Neural cell (in vitro differentiated cells): ENCODE results near the gene TTC23. TPM values are rescaled to one million over a fixed set of nuclear protein-coding genes. Genes with fewer than 3 reads are reported as not detected.

ENCODE experiments used
- H2AFZ ChIP-seq: fragments of 200-600, 300-800 bp; sonication (generic), shearing (Covaris generic); 2 replicates; pipeline ENCODE4 v1.6.0; 2014; ENCODE audit warnings: low read depth, mild to moderate bottlenecking, antibody characterized with exemption, low read length, moderate library complexity
- H3F3A ChIP-seq: fragments of 200-600 bp; shearing (Covaris generic); 2 replicates; pipeline ENCODE4 v1.6.1; 2016; ENCODE audit warnings: mild to moderate bottlenecking, moderate library complexity, mixed read lengths, antibody characterized with exemption, low read length; ENCODE audit not compliant: insufficient read depth, poor library complexity, severe bottlenecking
- H3K27ac ChIP-seq: fragments of 200-600, 300-800 bp; sonication (generic), shearing (Covaris generic); 2 replicates; pipeline ENCODE4 v1.5.1; 2014; ENCODE audit warnings: mild to moderate bottlenecking, low read length, moderate library complexity
- H3K27me3 ChIP-seq: fragments of 300-800, 200-600 bp; sonication (generic), shearing (Covaris generic); 2 replicates; pipeline ENCODE4 v1.6.0; 2014; ENCODE audit warnings: mild to moderate bottlenecking, low read depth, low read length, moderate library complexity; ENCODE audit not compliant: insufficient read depth
- H3K36me3 ChIP-seq: fragments of 300-800, 200-600 bp; sonication (generic), shearing (Covaris generic); 2 replicates; pipeline ENCODE4 v1.5.1; 2014; ENCODE audit warnings: mild to moderate bottlenecking, antibody characterized with exemption, low read length, moderate library complexity; ENCODE audit not compliant: insufficient read depth
- H3K4me2 ChIP-seq: fragments of 300-800, 200-600 bp; sonication (generic), shearing (Covaris generic); 2 replicates; pipeline ENCODE4 v1.6.0; 2014; ENCODE audit warnings: mild to moderate bottlenecking, low read length
- H3K4me3 ChIP-seq: fragments of 300-800, 200-600 bp; sonication (generic), shearing (Covaris generic); 2 replicates; pipeline ENCODE4 v1.5.1; 2014; ENCODE audit warnings: mild to moderate bottlenecking, low read length, moderate library complexity
- H3K79me2 ChIP-seq: fragments of 200-600 bp; shearing (Covaris generic); replicated peaks from 2 replicates; pipeline ENCODE4 v1.6.0; 2014; ENCODE audit warnings: mild to moderate bottlenecking, low read length, moderate library complexity; ENCODE audit not compliant: insufficient read depth
- H3K9ac ChIP-seq: fragments of 300-800, 200-600 bp; sonication (generic), shearing (Covaris generic); 2 replicates; pipeline ENCODE4 v1.6.1; 2016; ENCODE audit warnings: mild to moderate bottlenecking, low read length, mixed read lengths
- H3K9me2 ChIP-seq: fragments of 200-600 bp; shearing (Covaris generic); 2 replicates; pipeline ENCODE4 v1.6.1; 2016; ENCODE audit warnings: mild to moderate bottlenecking, low read length, mixed read lengths; ENCODE audit not compliant: insufficient read depth
- H3K9me3 ChIP-seq: fragments of 200-600, 300-800 bp; sonication (generic), shearing (Covaris generic); 2 replicates; pipeline ENCODE4 v1.6.1; 2016; ENCODE audit warnings: mild to moderate bottlenecking, mixed run types, low read length, moderate library complexity, mixed read lengths
- H4K20me1 ChIP-seq: fragments of 200-600 bp; shearing (Covaris generic); 2 replicates; pipeline ENCODE4 v1.6.1; 2016; ENCODE audit warnings: mild to moderate bottlenecking, mixed run types; ENCODE audit not compliant: insufficient read depth
- CTCF ChIP-seq: fragments of 450-650 bp; IDR thresholded peaks from 2 replicates; pipeline ENCODE4 v1.5.1; 2014; ENCODE audit warnings: antibody characterized with exemption, mild to moderate bottlenecking, moderate library complexity; ENCODE audit not compliant: poor library complexity, severe bottlenecking
- EP300 ChIP-seq: fragments of 450-650 bp; conservative IDR thresholded peaks from 2 replicates; pipeline ENCODE4 v1.6.1; 2014; ENCODE audit warnings: antibody characterized with exemption, mild to moderate bottlenecking, moderate library complexity; ENCODE audit not compliant: poor library complexity, severe bottlenecking
- EZH2 ChIP-seq: fragments of 200-600, 300-800 bp; shearing (Covaris generic), sonication (generic); IDR thresholded peaks from 2 replicates; pipeline ENCODE4 v1.6.1; 2014; ENCODE audit warnings: antibody characterized with exemption, low read length, borderline replicate concordance, mild to moderate bottlenecking; ENCODE audit not compliant: insufficient read depth, poor library complexity, severe bottlenecking
- MXI1 ChIP-seq: fragments of 450-650 bp; conservative IDR thresholded peaks from 2 replicates; pipeline ENCODE4 v1.6.1; 2014; ENCODE audit warnings: antibody characterized with exemption, mild to moderate bottlenecking; ENCODE audit not compliant: poor library complexity, severe bottlenecking
- POLR2AphosphoS5 ChIP-seq: IDR thresholded peaks from 2 replicates; pipeline ENCODE4 v1.6.1; 2012
- RAD21 ChIP-seq: fragments of 450-650 bp; conservative IDR thresholded peaks from 2 replicates; pipeline ENCODE4 v1.6.1; 2014; ENCODE audit warnings: antibody characterized with exemption, mild to moderate bottlenecking, moderate library complexity
- REST ChIP-seq: IDR thresholded peaks from 2 replicates; pipeline ENCODE4 v1.6.1; 2012; ENCODE audit warnings: borderline replicate concordance
- SMC3 ChIP-seq: fragments of 450-650 bp; conservative IDR thresholded peaks from 2 replicates; pipeline ENCODE4 v1.6.1; 2014; ENCODE audit warnings: antibody characterized with exemption, mild to moderate bottlenecking, moderate library complexity; ENCODE audit not compliant: poor library complexity
- TAF1 ChIP-seq: IDR thresholded peaks from 2 replicates; pipeline ENCODE4 v1.6.1; 2012; ENCODE audit warnings: low read depth
- polyA plus RNA-seq: library from polyadenylated mRNA; depleted of rRNA; stranded (reverse); fragments of >200 nt; gene quantifications from 2 replicates; pipeline ENCODE4 v1.2.3, GENCODE V29; 2014

The TTC23 gene
- polyA plus RNA-seq, 1 donor from 2014 or later = 6.2 TPM

- no peaks in the 10 kb centered on the region for H4K20me1 ChIP-seq
- no peak overlapping the region for H3K4me2 ChIP-seq
- H3K9me2 ChIP-seq = no peaks in the 10 kb centered on the region
- no peak overlapping the region for H3K27ac ChIP-seq
- no peaks in the 10 kb centered on the region for H3K27me3 ChIP-seq
- peaks cover 4% of the 10 kb centered on the region for H3K36me3 ChIP-seq
- no peak overlapping the region for H3K9ac ChIP-seq
- peaks cover 12% of the 10 kb centered on the region for H3F3A ChIP-seq
- TF ChIP-seq REST (no peak), SMC3 (no peak), TAF1 (no peak), EZH2 (no peak), MXI1 (no peak), CTCF (no peak), EP300 (no peak), RAD21 (no peak), POLR2AphosphoS5 (no peak)
- H3K79me2 ChIP-seq = no peaks in the 10 kb centered on the region
- no peak overlapping the region for H2AFZ ChIP-seq
- no peak overlapping the region for H3K4me3 ChIP-seq
- H3K9me3 ChIP-seq = no peaks in the 10 kb centered on the region
Measured at GRCh38 chr15:99253381-99254090, 4.2 kb upstream of the TTC23 start.

GRCh38 chr15:99252326-99252725 lies 2.9 kb upstream of the TTC23 start:
- TF ChIP-seq POLR2AphosphoS5 = no peak
- no peak for TF ChIP-seq CTCF
- no peak for TF ChIP-seq SMC3
- no peak for TF ChIP-seq MXI1
- TF ChIP-seq EP300 = no peak
- no peak for TF ChIP-seq RAD21
- no peak for TF ChIP-seq EZH2
- TF ChIP-seq REST = no peak
- no peak for TF ChIP-seq TAF1
- H3K27ac ChIP-seq = no peak overlapping the region

More at GRCh38 chr15:99252326-99252725, 2.9 kb upstream of the TTC23 start:
- Histone ChIP-seq H3K36me3 (peaks cover 2% of the 10 kb centered on the region), H4K20me1 (no peaks in the 10 kb centered on the region), H3K4me3 (peak overlapping the region; percentile 87), H3K4me2 (peak overlapping the region; percentile 90), H2AFZ (no peak overlapping the region), H3K79me2 (peaks cover 7% of the 10 kb centered on the region), H3K9me3 (no peaks in the 10 kb centered on the region), H3K9ac (peak overlapping the region; percentile 80), H3K9me2 (no peaks in the 10 kb centered on the region), H3F3A (peaks cover 12% of the 10 kb centered on the region), H3K27me3 (no peaks in the 10 kb centered on the region)
